Fibroblast of lung (primary cell): Measurements from ENCODE around the gene ZNF98. TPM values are rescaled to one million over a fixed set of nuclear protein-coding genes. Genes with fewer than 3 reads are reported as not detected.
A peak's percentile ranks its signal among the peaks of the same experiment; 100 is the strongest.

Source experiments
- DNase-seq, 2 donors: peaks; one replicate each; pipeline versions ENCODE4 v3.0.0 to v3.0.0-alpha.2; 2010; ENCODE audit warnings: low read depth in 2 of 2
- H2AFZ ChIP-seq: 2 replicates; pipeline ENCODE4 v1.5.1; 2012; ENCODE audit warnings: low read length, control low read depth, inconsistent platforms
- H3K27ac ChIP-seq: 2 replicates; pipeline ENCODE4 v1.5.1; 2011; ENCODE audit warnings: low read length, control low read depth; ENCODE audit not compliant: insufficient read depth
- H3K27me3 ChIP-seq: 2 replicates; pipeline ENCODE4 v1.5.1; 2011; ENCODE audit warnings: mild to moderate bottlenecking, low read length; ENCODE audit not compliant: control insufficient read depth, insufficient read depth
- H3K36me3 ChIP-seq: 2 replicates; pipeline ENCODE4 v1.5.1; 2011; ENCODE audit warnings: low read length; ENCODE audit not compliant: control insufficient read depth, insufficient read depth
- H3K4me1 ChIP-seq: 2 replicates; pipeline ENCODE4 v1.5.1; 2011; ENCODE audit warnings: low read length; ENCODE audit not compliant: control insufficient read depth, insufficient read depth; ENCODE audit errors: extremely low read depth
- H3K4me2 ChIP-seq: 2 replicates; pipeline ENCODE4 v1.5.1; 2011; ENCODE audit warnings: low read length, control low read depth; ENCODE audit not compliant: insufficient read depth; ENCODE audit errors: extremely low read depth
- H3K4me3 ChIP-seq, 4 experiments: fragments of 200-600 bp in 1 of 4; sonication (generic) in 1 of 4; replicated peaks in 1 of 4; 2 replicates each; pipeline ENCODE4 v1.5.1; 2011 to 2016; ENCODE audit warnings: low read length in 4 of 4, low read depth in 3 of 4, mild to moderate bottlenecking in 3 of 4, control low read depth in 2 of 4, inconsistent platforms in 1 of 4, mixed read lengths in 1 of 4; ENCODE audit not compliant: insufficient read depth in 1 of 4; ENCODE audit errors: control extremely low read depth in 1 of 4
- H3K79me2 ChIP-seq: 2 replicates; pipeline ENCODE4 v1.5.1; 2012; ENCODE audit warnings: mild to moderate bottlenecking, low read length, inconsistent platforms; ENCODE audit not compliant: control insufficient read depth, insufficient read depth
- H3K9ac ChIP-seq: 2 replicates; pipeline ENCODE4 v1.5.1; 2011; ENCODE audit warnings: mild to moderate bottlenecking, low read length, control low read depth; ENCODE audit not compliant: insufficient read depth
- H3K9me3 ChIP-seq: 2 replicates; pipeline ENCODE4 v1.5.1; 2012; ENCODE audit warnings: low read depth, low read length; ENCODE audit not compliant: control insufficient read depth, insufficient read depth
- H4K20me1 ChIP-seq: 2 replicates; pipeline ENCODE4 v1.5.1; 2011; ENCODE audit warnings: low read length; ENCODE audit not compliant: control insufficient read depth, insufficient read depth; ENCODE audit errors: extremely low read depth
- EZH2 ChIP-seq: IDR thresholded peaks from 2 replicates; pipeline ENCODE4 v1.5.1; 2012; ENCODE audit warnings: low read length, control low read depth, mild to moderate bottlenecking; ENCODE audit errors: missing control alignments
- polyA minus RNA-seq: library from RNA; depleted of rRNA, polyadenylated mRNA; stranded (reverse); fragments of >200 nt; gene quantifications from 2 replicates; pipeline ENCODE4 v1.2.3, GENCODE V29; 2011; ENCODE audit warnings: low replicate concordance
- polyA plus RNA-seq, 2 donors: library from polyadenylated mRNA; depleted of rRNA in 1 of 2; stranded (reverse) in 1 of 2; unstranded in 1 of 2; fragments of >200 nt; gene quantifications; 2 replicates each; pipeline ENCODE4 v1.2.1, GENCODE V29; 2011 to 2012; ENCODE audit warnings: missing spikeins in 1 of 2
- total RNA-seq: library from RNA; depleted of rRNA; stranded (reverse); fragments of >200 nt; gene quantifications from 2 replicates; pipeline ENCODE4 v1.2.1, GENCODE V29; 2014
- TF ChIP-seq, protein P1 (sequence below), 2 donors: IDR thresholded peaks in 1 of 2; conservative IDR thresholded peaks in 1 of 2; 1 replicate in 1 of 2; 2 replicates in 1 of 2; pipeline ENCODE4 v1.5.1; 2011 to 2012; ENCODE audit warnings: low read length in 2 of 2, control low read depth in 1 of 2, inconsistent platforms in 1 of 2, low read depth in 1 of 2, mild to moderate bottlenecking in 1 of 2

The ZNF98 gene
- total RNA-seq: 0.50 TPM in 1 of 2 replicates, not detected in the other
- polyA plus RNA-seq: 0.18 TPM in 1 of 2 replicates, not detected in the other
- polyA plus RNA-seq (2012): not detected in 2 replicates
- not detected in 2 replicates for polyA minus RNA-seq

GRCh38 chr19:22422211-22422610, at the start of gene ZNF98:
TSS of gene ZNF98 (minus strand) at chr19:22422346. CDS start at chr19:22422224, 122 bp downstream.
- DNase-seq: peak in 1 of 2 donors; percentile 5
- no peaks in the 10 kb centered on the region for H3K27me3 ChIP-seq
- no peaks in the 10 kb centered on the region for H3K79me2 ChIP-seq
- no peaks in the 10 kb centered on the region for H4K20me1 ChIP-seq
- no peak within 1 kb of the TSS for H3K27ac ChIP-seq
- H3K9ac ChIP-seq: no peak within 1 kb of the TSS
- H3K4me3 ChIP-seq: no peak within 1 kb of the TSS
- H2AFZ ChIP-seq: no peak within 1 kb of the TSS
- no peaks in the 10 kb centered on the region for H3K36me3 ChIP-seq
- no peak within 1 kb of the TSS for H3K4me2 ChIP-seq
- H3K9me3 ChIP-seq: no peaks in the 10 kb centered on the region
- no peaks in the 10 kb centered on the region for H3K4me1 ChIP-seq
- TF ChIP-seq EZH2: no peak

DNA sequence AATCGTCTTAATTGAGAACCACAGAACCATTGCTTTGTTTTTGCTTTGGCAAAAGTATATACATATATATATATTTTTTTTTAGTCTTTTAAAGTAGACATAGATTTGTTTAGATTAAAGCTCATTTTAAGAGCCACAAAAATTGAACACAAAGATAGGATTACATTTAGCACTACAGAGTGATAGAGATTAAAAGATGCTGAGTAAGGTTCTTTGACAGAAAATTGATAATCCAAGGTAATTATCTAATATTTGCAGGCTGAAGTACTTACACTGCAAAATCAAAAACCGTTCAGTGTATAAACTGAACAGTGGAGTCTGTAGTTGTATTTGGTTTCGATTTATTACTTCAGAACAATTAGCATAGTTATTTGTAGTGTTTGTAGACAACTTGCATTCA, 24.5 kb upstream of the ZNF98 start:
- H3K9ac ChIP-seq: no peak overlapping the region
- no peak overlapping the region for H3K27ac ChIP-seq
- H2AFZ ChIP-seq: no peak overlapping the region
- no peaks in the 10 kb centered on the region for H3K36me3 ChIP-seq
- no peak for TF ChIP-seq EZH2
- TF ChIP-seq, protein P1, sequence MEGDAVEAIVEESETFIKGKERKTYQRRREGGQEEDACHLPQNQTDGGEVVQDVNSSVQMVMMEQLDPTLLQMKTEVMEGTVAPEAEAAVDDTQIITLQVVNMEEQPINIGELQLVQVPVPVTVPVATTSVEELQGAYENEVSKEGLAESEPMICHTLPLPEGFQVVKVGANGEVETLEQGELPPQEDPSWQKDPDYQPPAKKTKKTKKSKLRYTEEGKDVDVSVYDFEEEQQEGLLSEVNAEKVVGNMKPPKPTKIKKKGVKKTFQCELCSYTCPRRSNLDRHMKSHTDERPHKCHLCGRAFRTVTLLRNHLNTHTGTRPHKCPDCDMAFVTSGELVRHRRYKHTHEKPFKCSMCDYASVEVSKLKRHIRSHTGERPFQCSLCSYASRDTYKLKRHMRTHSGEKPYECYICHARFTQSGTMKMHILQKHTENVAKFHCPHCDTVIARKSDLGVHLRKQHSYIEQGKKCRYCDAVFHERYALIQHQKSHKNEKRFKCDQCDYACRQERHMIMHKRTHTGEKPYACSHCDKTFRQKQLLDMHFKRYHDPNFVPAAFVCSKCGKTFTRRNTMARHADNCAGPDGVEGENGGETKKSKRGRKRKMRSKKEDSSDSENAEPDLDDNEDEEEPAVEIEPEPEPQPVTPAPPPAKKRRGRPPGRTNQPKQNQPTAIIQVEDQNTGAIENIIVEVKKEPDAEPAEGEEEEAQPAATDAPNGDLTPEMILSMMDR (conservative IDR thresholded peaks at IDR 0.05 in 1 of 2, IDR thresholded peaks at IDR 0.05 in 1 of 2; ENCODE audit: low read depth in 1 of 2, low read length in 2 of 2): no peak
- no peaks in the 10 kb centered on the region for H3K9me3 ChIP-seq
- DNase-seq: no peak
- no peak overlapping the region for H3K4me3 ChIP-seq
- H3K79me2 ChIP-seq: no peaks in the 10 kb centered on the region
- H3K4me1 ChIP-seq: no peaks in the 10 kb centered on the region
- H3K27me3 ChIP-seq: no peaks in the 10 kb centered on the region
- no peak overlapping the region for H3K4me2 ChIP-seq
- no peaks in the 10 kb centered on the region for H4K20me1 ChIP-seq

- H3K9ac ChIP-seq: no peak overlapping the region
- H3K9me3 ChIP-seq: no peaks in the 10 kb centered on the region
- H3K4me2 ChIP-seq: no peak overlapping the region
- H3K27ac ChIP-seq: no peak overlapping the region
- TF ChIP-seq, protein P1 (conservative IDR thresholded peaks at IDR 0.05 in 1 of 2, IDR thresholded peaks at IDR 0.05 in 1 of 2; ENCODE audit: low read depth in 1 of 2, low read length in 2 of 2): no peak
- no peak for TF ChIP-seq EZH2
- no peak for DNase-seq
- H3K36me3 ChIP-seq: no peaks in the 10 kb centered on the region
- H3K4me1 ChIP-seq: no peaks in the 10 kb centered on the region
- H4K20me1 ChIP-seq: no peaks in the 10 kb centered on the region
- H2AFZ ChIP-seq: no peak overlapping the region
- H3K27me3 ChIP-seq: no peaks in the 10 kb centered on the region
- H3K4me3 ChIP-seq: no peak overlapping the region
- no peaks in the 10 kb centered on the region for H3K79me2 ChIP-seq
These were observed 15.9 kb upstream of the ZNF98 start for GRCh38 chr19:22438011-22438410.
